Panc1 (cell line): ENCODE data around the gene C1QTNF12. TPM values are rescaled to one million over a fixed set of nuclear protein-coding genes. Genes with fewer than 3 reads are reported as not detected.

ENCODE experiments used
- ATAC-seq: fragments of 200-7000 bp; cut with Tn5 transposase; 2 replicates; pipeline ENCODE4 v1.9.1; 2020; ENCODE audit warnings: mild to moderate bottlenecking, moderate library complexity
- BruUV-seq: library from RNA; stranded (reverse); fragments of 400-500 nt; replicated peaks from 2 replicates; lab custom pipeline; 2021; lab: Mats Ljungman, UMichigan
- CTCF ChIA-PET: fragments of 300-600 bp; sonication (Branson Sonifier 250); formaldehyde crosslinking; loops from one replicate; lab custom pipeline; 2022; ENCODE audit warnings: antibody characterized with exemption; lab: Charles Lee
- POLR2A ChIA-PET: fragments of 300-600 bp; sonication (Branson Sonifier 250); formaldehyde crosslinking; loops from one replicate; lab custom pipeline; 2022; ENCODE audit warnings: antibody characterized with exemption; lab: Charles Lee
- DNase-seq: peaks from one replicate; pipeline ENCODE4 v3.0.0-alpha.2; 2010; ENCODE audit warnings: low read depth, low spot score
- H3K27ac ChIP-seq: 2 replicates; pipeline ENCODE4 v1.5.1; 2011; ENCODE audit warnings: mild to moderate bottlenecking, low read length, inconsistent platforms
- H3K27me3 ChIP-seq: fragments of 200-500 bp; sonication (Bioruptor generic); 2 replicates; pipeline ENCODE4 v1.6.0; 2014; ENCODE audit warnings: low read length, inconsistent platforms; ENCODE audit not compliant: control insufficient read depth, insufficient read depth
- H3K36me3 ChIP-seq: fragments of 200-500 bp; sonication (Bioruptor generic); 2 replicates; pipeline ENCODE4 v1.5.1; 2014; ENCODE audit warnings: inconsistent platforms, mild to moderate bottlenecking, low read length, moderate library complexity; ENCODE audit not compliant: control insufficient read depth, insufficient read depth
- H3K4me1 ChIP-seq: 2 replicates; pipeline ENCODE4 v1.5.1; 2011; ENCODE audit warnings: inconsistent platforms, mild to moderate bottlenecking, low read length, moderate library complexity; ENCODE audit not compliant: control insufficient read depth, insufficient read depth
- H3K4me3 ChIP-seq, 2 experiments: 2 replicates each; pipeline ENCODE4 v1.5.1; 2011 to 2012; ENCODE audit warnings: low read depth in 2 of 2, low read length in 2 of 2, mild to moderate bottlenecking in 2 of 2, inconsistent platforms in 1 of 2, moderate library complexity in 1 of 2
- H3K9me3 ChIP-seq: fragments of 200-500 bp; sonication (Bioruptor generic); 2 replicates; pipeline ENCODE4 v1.5.1; 2014; ENCODE audit warnings: low read depth, mild to moderate bottlenecking, inconsistent platforms, low read length, moderate library complexity; ENCODE audit not compliant: control insufficient read depth, insufficient read depth
- POLR2AphosphoS5 ChIP-seq: IDR thresholded peaks from 2 replicates; pipeline ENCODE4 v1.6.1; 2012; ENCODE audit warnings: mild to moderate bottlenecking, low read depth, low read length, moderate library complexity
- REST ChIP-seq, 2 experiments: IDR thresholded peaks; 2 replicates each; pipeline ENCODE4 v1.6.1; 2011 to 2012; ENCODE audit warnings: low read depth in 2 of 2, control low read depth in 1 of 2, low read length in 1 of 2, mild to moderate bottlenecking in 1 of 2, moderate library complexity in 1 of 2; ENCODE audit not compliant: insufficient read depth in 1 of 2
- SIN3A ChIP-seq: IDR thresholded peaks from 2 replicates; pipeline ENCODE4 v1.6.1; 2012; ENCODE audit warnings: low read depth, mild to moderate bottlenecking, low read length, moderate library complexity, borderline replicate concordance; ENCODE audit not compliant: insufficient read depth
- TCF7L2 ChIP-seq: IDR thresholded peaks from 2 replicates; pipeline ENCODE4 v1.6.1; 2011; ENCODE audit warnings: mild to moderate bottlenecking, low read depth, low read length, inconsistent platforms
- in situ Hi-C: cut with HindIII; loops from 2 replicates; pipeline ENCODE4 v1.10.0; 2016; ENCODE audit warnings: low sequenced_read_pairs, low pct_unique_long_range_greater_than_20kb
- intact Hi-C: fragments of 100-400 bp; cut with micrococcal nuclease; formaldehyde crosslinking; loops from one replicate; pipeline ENCODE4 v1.10.0; 2022; ENCODE audit not compliant: unreplicated experiment
- total RNA-seq: library from RNA; stranded (reverse); gene quantifications from one replicate; pipeline ENCODE4 v1.2.1, GENCODE V29; 2021; ENCODE audit not compliant: unreplicated experiment
- TF ChIP-seq, protein P1 (sequence below): fragments of 450-650 bp; IDR thresholded peaks from 2 replicates; pipeline ENCODE4 v1.5.1; 2017; ENCODE audit warnings: mild to moderate bottlenecking

C1QTNF12 gene
- total RNA-seq, 1 experiment from 2014 or later: 41.4 TPM

DNA sequence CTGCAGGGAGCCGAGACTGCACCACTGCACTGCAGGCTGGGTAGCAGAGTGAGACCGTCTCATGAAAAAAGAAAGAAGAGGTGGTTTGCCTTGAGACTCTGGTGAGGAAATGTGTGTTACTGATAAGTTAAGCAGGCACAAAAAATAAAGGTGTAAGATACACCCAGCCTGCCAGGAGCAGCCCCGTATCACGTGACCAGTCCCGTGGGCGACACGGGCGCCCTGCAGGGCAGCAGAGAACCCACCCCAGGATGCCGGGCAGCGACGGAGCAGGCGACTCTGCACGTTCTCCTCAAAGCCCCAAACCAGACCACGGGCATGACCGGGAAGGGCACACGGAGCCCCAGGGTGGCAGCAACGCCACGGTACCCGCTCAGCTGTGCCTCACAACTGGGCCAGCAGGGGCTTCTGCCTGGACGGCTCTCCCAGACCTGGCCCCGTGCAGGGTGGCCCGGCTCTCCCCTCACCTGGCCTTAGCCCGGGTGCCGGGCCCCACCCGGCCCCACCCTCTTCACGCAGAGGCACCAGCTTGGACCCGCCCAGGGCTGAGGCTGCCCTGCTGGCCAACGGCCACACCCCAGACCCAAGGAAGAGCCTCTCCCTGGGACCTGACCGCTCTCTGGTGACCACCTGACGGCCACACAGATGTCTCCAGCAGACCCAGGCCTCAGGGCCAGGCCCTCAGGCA is 24.5 kb downstream of the C1QTNF12 start:
- H3K4me3 ChIP-seq: no peak overlapping the region
- intact Hi-C loops: no loop called here
- CTCF ChIA-PET: interaction anchor here (1.4 kb wide), 1 partner anchor 99 kb away, joined by 3 read pairs; no protein-coding TSS in a partner anchor
- BruUV-seq: no TSS peak
- in situ Hi-C loops: no loop called here
- POLR2A ChIA-PET: no interaction called here
- H3K9me3 ChIP-seq: no peaks in the 10 kb centered on the region
- no peaks in the 10 kb centered on the region for H3K27me3 ChIP-seq
- DNase-seq (no peak), ATAC-seq (peak; percentile 24; the same call in 1 of the 2 replicates)
- TF ChIP-seq, protein P1, sequence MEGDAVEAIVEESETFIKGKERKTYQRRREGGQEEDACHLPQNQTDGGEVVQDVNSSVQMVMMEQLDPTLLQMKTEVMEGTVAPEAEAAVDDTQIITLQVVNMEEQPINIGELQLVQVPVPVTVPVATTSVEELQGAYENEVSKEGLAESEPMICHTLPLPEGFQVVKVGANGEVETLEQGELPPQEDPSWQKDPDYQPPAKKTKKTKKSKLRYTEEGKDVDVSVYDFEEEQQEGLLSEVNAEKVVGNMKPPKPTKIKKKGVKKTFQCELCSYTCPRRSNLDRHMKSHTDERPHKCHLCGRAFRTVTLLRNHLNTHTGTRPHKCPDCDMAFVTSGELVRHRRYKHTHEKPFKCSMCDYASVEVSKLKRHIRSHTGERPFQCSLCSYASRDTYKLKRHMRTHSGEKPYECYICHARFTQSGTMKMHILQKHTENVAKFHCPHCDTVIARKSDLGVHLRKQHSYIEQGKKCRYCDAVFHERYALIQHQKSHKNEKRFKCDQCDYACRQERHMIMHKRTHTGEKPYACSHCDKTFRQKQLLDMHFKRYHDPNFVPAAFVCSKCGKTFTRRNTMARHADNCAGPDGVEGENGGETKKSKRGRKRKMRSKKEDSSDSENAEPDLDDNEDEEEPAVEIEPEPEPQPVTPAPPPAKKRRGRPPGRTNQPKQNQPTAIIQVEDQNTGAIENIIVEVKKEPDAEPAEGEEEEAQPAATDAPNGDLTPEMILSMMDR: no peak
- TF ChIP-seq SIN3A (no peak), REST (IDR thresholded peaks at IDR 0.05; ENCODE audit: insufficient read depth in 1 of 2, low read depth in 2 of 2, low read length in 1 of 2) (no peak), TCF7L2 (no peak), POLR2AphosphoS5 (no peak)
- H3K4me1 ChIP-seq: no peaks in the 10 kb centered on the region
- H3K27ac ChIP-seq: no peak overlapping the region
- H3K36me3 ChIP-seq: peaks cover 2% of the 10 kb centered on the region; the same call in 1 of the 2 replicates

DNA sequence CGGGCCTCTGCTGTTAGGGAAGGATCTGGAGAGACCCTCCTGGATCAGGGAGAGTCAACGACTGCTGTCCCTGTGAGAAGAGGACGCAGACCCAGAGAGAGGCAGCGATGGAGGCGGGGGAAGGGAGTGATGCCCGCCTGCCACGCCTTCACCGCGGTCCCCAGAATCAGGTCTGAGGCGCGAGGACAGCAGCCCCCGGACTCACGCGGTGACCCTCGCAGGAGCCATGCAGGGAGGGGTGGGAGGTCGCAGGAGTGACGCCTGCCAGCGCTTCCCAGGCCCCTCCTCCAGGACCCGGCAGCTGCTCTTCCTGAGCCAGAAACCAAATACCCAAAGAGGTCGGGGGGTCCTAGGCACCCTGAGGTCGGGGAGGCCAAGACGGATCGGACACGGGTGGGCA is 26.3 kb downstream of the C1QTNF12 start:
- ChIA-PET CTCF (interaction anchor here (1.4 kb wide), 1 partner anchor 98 kb away, joined by 3 read pairs; no protein-coding TSS in a partner anchor), POLR2A (no interaction called here)
- DNase-seq (no peak), ATAC-seq (no peak)
- no peak overlapping the region for H3K4me3 ChIP-seq
- H3K27me3 ChIP-seq: no peaks in the 10 kb centered on the region
- no peaks in the 10 kb centered on the region for H3K4me1 ChIP-seq
- no TSS peak for BruUV-seq
- intact Hi-C loops: no loop called here
- no peak for TF ChIP-seq POLR2AphosphoS5
- TF ChIP-seq TCF7L2: no peak
- TF ChIP-seq, protein P1: no peak
- no peak for TF ChIP-seq SIN3A
- H3K9me3 ChIP-seq: no peaks in the 10 kb centered on the region
- peaks cover 2% of the 10 kb centered on the region; the same call in 1 of the 2 replicates for H3K36me3 ChIP-seq
- H3K27ac ChIP-seq: no peak overlapping the region
- in situ Hi-C loops: no loop called here
